ENCODE results near the gene NAA11. TPM values are rescaled to one million over a fixed set of nuclear protein-coding genes. Genes with fewer than 3 reads are reported as not detected.

The NAA11 gene
- not detected for polyA plus RNA-seq
- long read RNA-seq, donor 1: 0 reads
- long read RNA-seq, donor 2: 0 reads
- long read RNA-seq, donor 3: 0 reads
- long read RNA-seq, donor 4: 0 reads
- long read RNA-seq, donor 5: 0 reads
- long read RNA-seq, donor 6: 0 reads
- long read RNA-seq, donor 7: 0 reads
- long read RNA-seq, donor 8: 0 reads
- long read RNA-seq, donor 9: 0 reads
- long read RNA-seq, donor 10: 0 reads

GRCh38 chr4:79325864-79326328, at the start of gene NAA11:
Gene NAA11 (minus strand): TSS chr4:79326061. CDS start chr4:79325877, 184 bp downstream.
- H3K4me1 ChIP-seq (ENCODE audit: control insufficient read depth in 3 of 3, insufficient read depth in 2 of 3, low read depth in 1 of 3, low read length in 2 of 3): no peaks in the 10 kb centered on the region
- no peak for FAIRE-seq
- no peak within 1 kb of the TSS for H3K27ac ChIP-seq (ENCODE audit: low read depth in 1 of 3, low read length in 2 of 3)
- H3K27me3 ChIP-seq (ENCODE audit: control insufficient read depth in 3 of 3, insufficient read depth in 3 of 3, low read length in 3 of 3): no peaks in the 10 kb centered on the region
- no peak within 1 kb of the TSS for H3K4me3 ChIP-seq (ENCODE audit: low read depth in 1 of 3, low read length in 3 of 3)
- WGBS, 3 donors: 88 to 92% (median 89%) methylated on average over 19 of the region's 19 CpGs
- no peaks in the 10 kb centered on the region for H3K36me3 ChIP-seq (ENCODE audit: control insufficient read depth in 3 of 3, insufficient read depth in 2 of 3, low read depth in 1 of 3, low read length in 3 of 3)
- no peak for DNase-seq
- H3K9me3 ChIP-seq (ENCODE audit: control insufficient read depth in 2 of 2, insufficient read depth in 1 of 2, low read depth in 1 of 2, low read length in 1 of 2): no peaks in the 10 kb centered on the region

- 63 to 73% (median 67%) methylated on average over 2 of the region's 2 CpGs for WGBS, 3 donors
- DNase-seq (no peak), FAIRE-seq (no peak)
- H3K4me3 ChIP-seq (ENCODE audit: low read depth in 1 of 3, low read length in 3 of 3): no peak overlapping the region
- H3K27ac ChIP-seq (ENCODE audit: low read depth in 1 of 3, low read length in 2 of 3): no peak overlapping the region
- H3K36me3 ChIP-seq (ENCODE audit: control insufficient read depth in 3 of 3, insufficient read depth in 2 of 3, low read depth in 1 of 3, low read length in 3 of 3): no peaks in the 10 kb centered on the region
- H3K27me3 ChIP-seq (ENCODE audit: control insufficient read depth in 3 of 3, insufficient read depth in 3 of 3, low read length in 3 of 3): no peaks in the 10 kb centered on the region
- no peaks in the 10 kb centered on the region for H3K9me3 ChIP-seq (ENCODE audit: control insufficient read depth in 2 of 2, insufficient read depth in 1 of 2, low read depth in 1 of 2, low read length in 1 of 2)
- H3K4me1 ChIP-seq (ENCODE audit: control insufficient read depth in 3 of 3, insufficient read depth in 2 of 3, low read depth in 1 of 3, low read length in 2 of 3): no peaks in the 10 kb centered on the region
Measured at GRCh38 chr4:79370026-79370425, 44.2 kb upstream of the NAA11 start.

- DNase-seq: no peak
- WGBS, 3 donors: 82 to 91% (median 90%) methylated on average over 2 of the region's 2 CpGs
- Histone ChIP-seq H3K4me1 (ENCODE audit: control insufficient read depth in 3 of 3, insufficient read depth in 2 of 3, low read depth in 1 of 3, low read length in 2 of 3) (no peaks in the 10 kb centered on the region), H3K4me3 (ENCODE audit: low read depth in 1 of 3, low read length in 3 of 3) (no peak overlapping the region), H3K27ac (ENCODE audit: low read depth in 1 of 3, low read length in 2 of 3) (no peak overlapping the region), H3K9me3 (ENCODE audit: control insufficient read depth in 2 of 2, insufficient read depth in 1 of 2, low read depth in 1 of 2, low read length in 1 of 2) (no peaks in the 10 kb centered on the region), H3K27me3 (ENCODE audit: control insufficient read depth in 3 of 3, insufficient read depth in 3 of 3, low read length in 3 of 3) (no peaks in the 10 kb centered on the region), H3K36me3 (ENCODE audit: control insufficient read depth in 3 of 3, insufficient read depth in 2 of 3, low read depth in 1 of 3, low read length in 3 of 3) (no peaks in the 10 kb centered on the region)
- FAIRE-seq: no peak
Measured at GRCh38 chr4:79367096-79367495, 41.2 kb upstream of the NAA11 start.

- no peak overlapping the region for H3K4me3 ChIP-seq (ENCODE audit: low read depth in 1 of 3, low read length in 3 of 3)
- H3K27ac ChIP-seq (ENCODE audit: low read depth in 1 of 3, low read length in 2 of 3): no peak overlapping the region
- H3K4me1 ChIP-seq (ENCODE audit: control insufficient read depth in 3 of 3, insufficient read depth in 2 of 3, low read depth in 1 of 3, low read length in 2 of 3): no peaks in the 10 kb centered on the region
- FAIRE-seq (no peak), DNase-seq (no peak)
- no peaks in the 10 kb centered on the region for H3K27me3 ChIP-seq (ENCODE audit: control insufficient read depth in 3 of 3, insufficient read depth in 3 of 3, low read length in 3 of 3)
- H3K36me3 ChIP-seq (ENCODE audit: control insufficient read depth in 3 of 3, insufficient read depth in 2 of 3, low read depth in 1 of 3, low read length in 3 of 3): no peaks in the 10 kb centered on the region
- H3K9me3 ChIP-seq (ENCODE audit: control insufficient read depth in 2 of 2, insufficient read depth in 1 of 2, low read depth in 1 of 2, low read length in 1 of 2): no peaks in the 10 kb centered on the region
Measured at GRCh38 chr4:79366422-79366821, 40.6 kb upstream of the NAA11 start.

- no peaks in the 10 kb centered on the region for H3K4me1 ChIP-seq (ENCODE audit: control insufficient read depth in 3 of 3, insufficient read depth in 2 of 3, low read depth in 1 of 3, low read length in 2 of 3)
- no peak overlapping the region for H3K4me3 ChIP-seq (ENCODE audit: low read depth in 1 of 3, low read length in 3 of 3)
- H3K36me3 ChIP-seq (ENCODE audit: control insufficient read depth in 3 of 3, insufficient read depth in 2 of 3, low read depth in 1 of 3, low read length in 3 of 3): no peaks in the 10 kb centered on the region
- H3K27me3 ChIP-seq (ENCODE audit: control insufficient read depth in 3 of 3, insufficient read depth in 3 of 3, low read length in 3 of 3): no peaks in the 10 kb centered on the region
- 73 to 85% (median 73%) methylated on average over 6 of the region's 6 CpGs for WGBS, 3 donors
- FAIRE-seq: no peak
- no peak for DNase-seq
- H3K27ac ChIP-seq (ENCODE audit: low read depth in 1 of 3, low read length in 2 of 3): no peak overlapping the region
- no peaks in the 10 kb centered on the region for H3K9me3 ChIP-seq (ENCODE audit: control insufficient read depth in 2 of 2, insufficient read depth in 1 of 2, low read depth in 1 of 2, low read length in 1 of 2)
Measured at GRCh38 chr4:79364061-79364460, 38.2 kb upstream of the NAA11 start.

GRCh38 chr4:79362626-79363025, 36.8 kb upstream of the NAA11 start:
- FAIRE-seq: no peak
- Histone ChIP-seq H3K4me3 (ENCODE audit: low read depth in 1 of 3, low read length in 3 of 3) (no peak overlapping the region), H3K27ac (ENCODE audit: low read depth in 1 of 3, low read length in 2 of 3) (no peak overlapping the region), H3K36me3 (ENCODE audit: control insufficient read depth in 3 of 3, insufficient read depth in 2 of 3, low read depth in 1 of 3, low read length in 3 of 3) (no peaks in the 10 kb centered on the region), H3K9me3 (ENCODE audit: control insufficient read depth in 2 of 2, insufficient read depth in 1 of 2, low read depth in 1 of 2, low read length in 1 of 2) (no peaks in the 10 kb centered on the region), H3K27me3 (ENCODE audit: control insufficient read depth in 3 of 3, insufficient read depth in 3 of 3, low read length in 3 of 3) (no peaks in the 10 kb centered on the region), H3K4me1 (ENCODE audit: control insufficient read depth in 3 of 3, insufficient read depth in 2 of 3, low read depth in 1 of 3, low read length in 2 of 3) (no peaks in the 10 kb centered on the region)
- 79 to 89% (median 86%) methylated on average over 4 of the region's 4 CpGs for WGBS, 3 donors
- no peak for DNase-seq

GRCh38 chr4:79360006-79360405, 34.1 kb upstream of the NAA11 start:
- Histone ChIP-seq H3K4me3 (ENCODE audit: low read depth in 1 of 3, low read length in 3 of 3) (no peak overlapping the region), H3K9me3 (ENCODE audit: control insufficient read depth in 2 of 2, insufficient read depth in 1 of 2, low read depth in 1 of 2, low read length in 1 of 2) (no peaks in the 10 kb centered on the region), H3K4me1 (ENCODE audit: control insufficient read depth in 3 of 3, insufficient read depth in 2 of 3, low read depth in 1 of 3, low read length in 2 of 3) (no peaks in the 10 kb centered on the region), H3K36me3 (ENCODE audit: control insufficient read depth in 3 of 3, insufficient read depth in 2 of 3, low read depth in 1 of 3, low read length in 3 of 3) (no peaks in the 10 kb centered on the region), H3K27ac (ENCODE audit: low read depth in 1 of 3, low read length in 2 of 3) (no peak overlapping the region), H3K27me3 (ENCODE audit: control insufficient read depth in 3 of 3, insufficient read depth in 3 of 3, low read length in 3 of 3) (no peaks in the 10 kb centered on the region)
- DNase-seq: peak in 1 of 2 donors; percentile 3
- no peak for FAIRE-seq

GRCh38 chr4:79358438-79358837, 32.6 kb upstream of the NAA11 start:
- FAIRE-seq (no peak), DNase-seq (no peak)
- 66 to 78% (median 77%) methylated on average over 1 of the region's 1 CpG for WGBS, 3 donors
- no peaks in the 10 kb centered on the region for H3K4me1 ChIP-seq (ENCODE audit: control insufficient read depth in 3 of 3, insufficient read depth in 2 of 3, low read depth in 1 of 3, low read length in 2 of 3)
- H3K9me3 ChIP-seq (ENCODE audit: control insufficient read depth in 2 of 2, insufficient read depth in 1 of 2, low read depth in 1 of 2, low read length in 1 of 2): no peaks in the 10 kb centered on the region
- H3K4me3 ChIP-seq (ENCODE audit: low read depth in 1 of 3, low read length in 3 of 3): no peak overlapping the region
- no peaks in the 10 kb centered on the region for H3K27me3 ChIP-seq (ENCODE audit: control insufficient read depth in 3 of 3, insufficient read depth in 3 of 3, low read length in 3 of 3)
- no peaks in the 10 kb centered on the region for H3K36me3 ChIP-seq (ENCODE audit: control insufficient read depth in 3 of 3, insufficient read depth in 2 of 3, low read depth in 1 of 3, low read length in 3 of 3)
- H3K27ac ChIP-seq (ENCODE audit: low read depth in 1 of 3, low read length in 2 of 3): no peak overlapping the region

GRCh38 chr4:79357365-79357764, 31.5 kb upstream of the NAA11 start:
- FAIRE-seq (no peak), DNase-seq (no peak)
- Histone ChIP-seq H3K27me3 (ENCODE audit: control insufficient read depth in 3 of 3, insufficient read depth in 3 of 3, low read length in 3 of 3) (no peaks in the 10 kb centered on the region), H3K27ac (ENCODE audit: low read depth in 1 of 3, low read length in 2 of 3) (no peak overlapping the region), H3K36me3 (ENCODE audit: control insufficient read depth in 3 of 3, insufficient read depth in 2 of 3, low read depth in 1 of 3, low read length in 3 of 3) (no peaks in the 10 kb centered on the region), H3K4me3 (ENCODE audit: low read depth in 1 of 3, low read length in 3 of 3) (no peak overlapping the region), H3K9me3 (ENCODE audit: control insufficient read depth in 2 of 2, insufficient read depth in 1 of 2, low read depth in 1 of 2, low read length in 1 of 2) (no peaks in the 10 kb centered on the region), H3K4me1 (ENCODE audit: control insufficient read depth in 3 of 3, insufficient read depth in 2 of 3, low read depth in 1 of 3, low read length in 2 of 3) (no peaks in the 10 kb centered on the region)
- WGBS, 3 donors: 61 to 67% (median 66%) methylated on average over 8 of the region's 8 CpGs

Data from small intestine (tissue), 16 donors.